ENCODE results near the gene ITGB1BP1. TPM values are rescaled to one million over a fixed set of nuclear protein-coding genes. Genes with fewer than 3 reads are reported as not detected.

The ITGB1BP1 gene
- total and polyA plus RNA-seq, 10 of the 15 experiments (the other 5 are each of a cell fraction or from before 2014, with no cell fraction given) = 50.2 to 273 (median 97.2) TPM

- no peaks in the 10 kb centered on the region for H3K4me1 ChIP-seq (ENCODE audit: control insufficient read depth, insufficient read depth, low read length)
- TF ChIP-seq CHD2 (IDR thresholded peaks at IDR 0.05; ENCODE audit: borderline replicate concordance, low read depth, low read length) (no peak), RAD21 (IDR thresholded peaks at IDR 0.05; ENCODE audit: insufficient read depth, low read depth, low read length) (no peak), ZNF217 (IDR thresholded peaks at IDR 0.05) (no peak), MXI1 (IDR thresholded peaks at IDR 0.05; ENCODE audit: low read depth, low read length) (no peak), MYC (IDR thresholded peaks at IDR 0.05; ENCODE audit: insufficient read depth, insufficient read length, insufficient replicate concordance, low read length, severe bottlenecking) (no peak), SPI1 (IDR thresholded peaks at IDR 0.05; ENCODE audit: borderline replicate concordance, insufficient read depth, low read depth, low read length) (no peak), HDAC6 (IDR thresholded peaks at IDR 0.05; ENCODE audit: unreplicated experiment) (no peak), IKZF2 (IDR thresholded peaks at IDR 0.05) (no peak), SMAD5 (IDR thresholded peaks at IDR 0.05; ENCODE audit: low read depth) (no peak), POLR2AphosphoS5 (IDR thresholded peaks at IDR 0.05; ENCODE audit: low read length) (no peak), SMC3 (IDR thresholded peaks at IDR 0.05; ENCODE audit: borderline replicate concordance, low read length) (no peak), BHLHE40 (IDR thresholded peaks at IDR 0.05; ENCODE audit: borderline replicate concordance in 1 of 2, low read depth in 2 of 2, low read length in 1 of 2) (no peak), SUZ12 (IDR thresholded peaks at IDR 0.05; ENCODE audit: unreplicated experiment) (no peak), HDGF (IDR thresholded peaks at IDR 0.05) (no peak), ESRRA (IDR thresholded peaks at IDR 0.05; ENCODE audit: low read length) (no peak), CHD1 (IDR thresholded peaks at IDR 0.05; ENCODE audit: low read depth, low read length) (no peak)
- TF ChIP-seq, protein P1, sequence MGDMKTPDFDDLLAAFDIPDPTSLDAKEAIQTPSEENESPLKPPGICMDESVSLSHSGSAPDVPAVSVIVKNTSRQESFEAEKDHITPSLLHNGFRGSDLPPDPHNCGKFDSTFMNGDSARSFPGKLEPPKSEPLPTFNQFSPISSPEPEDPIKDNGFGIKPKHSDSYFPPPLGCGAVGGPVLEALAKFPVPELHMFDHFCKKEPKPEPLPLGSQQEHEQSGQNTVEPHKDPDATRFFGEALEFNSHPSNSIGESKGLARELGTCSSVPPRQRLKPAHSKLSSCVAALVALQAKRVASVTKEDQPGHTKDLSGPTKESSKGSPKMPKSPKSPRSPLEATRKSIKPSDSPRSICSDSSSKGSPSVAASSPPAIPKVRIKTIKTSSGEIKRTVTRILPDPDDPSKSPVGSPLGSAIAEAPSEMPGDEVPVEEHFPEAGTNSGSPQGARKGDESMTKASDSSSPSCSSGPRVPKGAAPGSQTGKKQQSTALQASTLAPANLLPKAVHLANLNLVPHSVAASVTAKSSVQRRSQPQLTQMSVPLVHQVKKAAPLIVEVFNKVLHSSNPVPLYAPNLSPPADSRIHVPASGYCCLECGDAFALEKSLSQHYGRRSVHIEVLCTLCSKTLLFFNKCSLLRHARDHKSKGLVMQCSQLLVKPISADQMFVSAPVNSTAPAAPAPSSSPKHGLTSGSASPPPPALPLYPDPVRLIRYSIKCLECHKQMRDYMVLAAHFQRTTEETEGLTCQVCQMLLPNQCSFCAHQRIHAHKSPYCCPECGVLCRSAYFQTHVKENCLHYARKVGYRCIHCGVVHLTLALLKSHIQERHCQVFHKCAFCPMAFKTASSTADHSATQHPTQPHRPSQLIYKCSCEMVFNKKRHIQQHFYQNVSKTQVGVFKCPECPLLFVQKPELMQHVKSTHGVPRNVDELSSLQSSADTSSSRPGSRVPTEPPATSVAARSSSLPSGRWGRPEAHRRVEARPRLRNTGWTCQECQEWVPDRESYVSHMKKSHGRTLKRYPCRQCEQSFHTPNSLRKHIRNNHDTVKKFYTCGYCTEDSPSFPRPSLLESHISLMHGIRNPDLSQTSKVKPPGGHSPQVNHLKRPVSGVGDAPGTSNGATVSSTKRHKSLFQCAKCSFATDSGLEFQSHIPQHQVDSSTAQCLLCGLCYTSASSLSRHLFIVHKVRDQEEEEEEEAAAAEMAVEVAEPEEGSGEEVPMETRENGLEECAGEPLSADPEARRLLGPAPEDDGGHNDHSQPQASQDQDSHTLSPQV (IDR thresholded peaks at IDR 0.05) = no peak
- TF ChIP-seq, protein P2, sequence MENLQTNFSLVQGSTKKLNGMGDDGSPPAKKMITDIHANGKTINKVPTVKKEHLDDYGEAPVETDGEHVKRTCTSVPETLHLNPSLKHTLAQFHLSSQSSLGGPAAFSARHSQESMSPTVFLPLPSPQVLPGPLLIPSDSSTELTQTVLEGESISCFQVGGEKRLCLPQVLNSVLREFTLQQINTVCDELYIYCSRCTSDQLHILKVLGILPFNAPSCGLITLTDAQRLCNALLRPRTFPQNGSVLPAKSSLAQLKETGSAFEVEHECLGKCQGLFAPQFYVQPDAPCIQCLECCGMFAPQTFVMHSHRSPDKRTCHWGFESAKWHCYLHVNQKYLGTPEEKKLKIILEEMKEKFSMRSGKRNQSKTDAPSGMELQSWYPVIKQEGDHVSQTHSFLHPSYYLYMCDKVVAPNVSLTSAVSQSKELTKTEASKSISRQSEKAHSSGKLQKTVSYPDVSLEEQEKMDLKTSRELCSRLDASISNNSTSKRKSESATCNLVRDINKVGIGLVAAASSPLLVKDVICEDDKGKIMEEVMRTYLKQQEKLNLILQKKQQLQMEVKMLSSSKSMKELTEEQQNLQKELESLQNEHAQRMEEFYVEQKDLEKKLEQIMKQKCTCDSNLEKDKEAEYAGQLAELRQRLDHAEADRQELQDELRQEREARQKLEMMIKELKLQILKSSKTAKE (IDR thresholded peaks at IDR 0.05; ENCODE audit: low read depth, poor library complexity, severe bottlenecking) = no peak
- H3K9me3 ChIP-seq (replicated peaks; ENCODE audit: control insufficient read depth, insufficient read depth, low read length) = no peaks in the 10 kb centered on the region
- no peak overlapping the region for H3K4me2 ChIP-seq (ENCODE audit: control insufficient read depth, insufficient read depth)
- WGBS (ENCODE audit: insufficient coverage, insufficient replicate concordance, low lambda C conversion rate, missing lambda C conversion rate) = 30% methylated on average over 17 of the region's 17 CpGs
- H3K4me3 ChIP-seq = no peak overlapping the region
- H2AFZ ChIP-seq (ENCODE audit: control insufficient read depth, low read depth, low read length) = no peak overlapping the region
- SMC1A ChIA-PET (ENCODE audit: uncharacterized antibody, unreplicated experiment) = no interaction called here
- no peaks in the 10 kb centered on the region for H4K20me1 ChIP-seq (ENCODE audit: control insufficient read depth, insufficient read depth)
- no TSS peak for BruUV-seq (replicated peaks)
- H3K36me3 ChIP-seq (ENCODE audit: control insufficient read depth in 2 of 2, insufficient read depth in 2 of 2, low read length in 1 of 2) = no peaks in the 10 kb centered on the region
- RAD21 ChIA-PET (ENCODE audit: unreplicated experiment) = no interaction called here
- no peak overlapping the region for H3K27ac ChIP-seq (ENCODE audit: control insufficient read depth, insufficient read depth)
- POLR2A ChIA-PET = no interaction called here
- no peak for FAIRE-seq
- no peak overlapping the region for H3K9ac ChIP-seq (ENCODE audit: control insufficient read depth, insufficient read depth, low read length)
- DNase-seq (ENCODE audit: low read depth, low spot score) = no peak
- H3K27me3 ChIP-seq (replicated peaks in 1 of 2; ENCODE audit: control insufficient read depth in 2 of 2, insufficient read depth in 2 of 2, low read length in 1 of 2) = no peaks in the 10 kb centered on the region; a peak in 2 of 4 replicates
- ATAC-seq = peak; percentile 54
- in situ Hi-C loops (cut with MboI) (loop anchor here (5.0 kb wide), 1 partner anchor 231 kb away; no protein-coding TSS in a partner anchor), intact Hi-C loops (cut with micrococcal nuclease; ENCODE audit: unreplicated experiment) (no loop called here)
- CTCF ChIA-PET = interaction anchor here (1.8 kb wide), 1 partner anchor 230 kb away, joined by 6 read pairs; no protein-coding TSS in a partner anchor
- H3K79me2 ChIP-seq (ENCODE audit: control insufficient read depth, insufficient read depth, low read length) = no peaks in the 10 kb centered on the region
These were observed 50.3 kb downstream of the ITGB1BP1 start for GRCh38 chr2:9373047-9373446.

Data from GM12878 (cell line).